HEK293T (cell line): Measurements from ENCODE around the gene ANO2.
A peak's percentile ranks its signal among the peaks of the same experiment; 100 is the strongest.

ENCODE experiments used
- CTCF ChIA-PET: fragments of 350-600 bp; formaldehyde crosslinking; extraction: SDS; loops from one replicate; lab custom pipeline; 2021; ENCODE audit warnings: antibody characterized with exemption, inconsistent platforms; lab: Yijun Ruan, JAX
- POLR2A ChIA-PET: fragments of 350-600 bp; formaldehyde crosslinking; extraction: SDS; loops from one replicate; lab custom pipeline; 2020; ENCODE audit warnings: antibody characterized with exemption, inconsistent platforms; lab: Yijun Ruan, JAX
- DNase-seq: peaks from one replicate; pipeline ENCODE4 v3.0.0; 2012; ENCODE audit warnings: mixed read lengths; ENCODE audit errors: extremely low spot score
- ARNT ChIP-seq: fragments of 450-650 bp; IDR thresholded peaks from 2 replicates; pipeline ENCODE4 v1.6.1; 2017; ENCODE audit warnings: mild to moderate bottlenecking
- BHLHE40 ChIP-seq: fragments of 450-650 bp; IDR thresholded peaks from 2 replicates; pipeline ENCODE4 v1.6.1; 2016; ENCODE audit warnings: mild to moderate bottlenecking, moderate library complexity, borderline replicate concordance
- CTBP1 ChIP-seq: fragments of 450-650 bp; IDR thresholded peaks from 2 replicates; pipeline ENCODE4 v1.6.1; 2016; ENCODE audit warnings: borderline replicate concordance
- ELF4 ChIP-seq: fragments of 450-650 bp; IDR thresholded peaks from 2 replicates; pipeline ENCODE4 v1.6.1; 2017; ENCODE audit warnings: antibody characterized with exemption
- FOXA1 ChIP-seq: fragments of 450-650 bp; IDR thresholded peaks from 2 replicates; pipeline ENCODE4 v1.6.1; 2016; ENCODE audit warnings: mild to moderate bottlenecking
- FOXK2 ChIP-seq: fragments of 450-650 bp; IDR thresholded peaks from 2 replicates; pipeline ENCODE4 v1.6.1; 2016; ENCODE audit warnings: mild to moderate bottlenecking
- FOXM1 ChIP-seq: fragments of 450-650 bp; IDR thresholded peaks from 2 replicates; pipeline ENCODE4 v1.6.1; 2017; ENCODE audit warnings: mild to moderate bottlenecking, borderline replicate concordance
- HDGF ChIP-seq: fragments of 450-650 bp; IDR thresholded peaks from 2 replicates; pipeline ENCODE4 v1.6.1; 2017; ENCODE audit warnings: antibody characterized with exemption, borderline replicate concordance
- L3MBTL2 ChIP-seq: fragments of 450-650 bp; conservative IDR thresholded peaks from 2 replicates; pipeline ENCODE4 v1.6.1; 2016; ENCODE audit warnings: mild to moderate bottlenecking
- LEF1 ChIP-seq: fragments of 450-650 bp; IDR thresholded peaks from 2 replicates; pipeline ENCODE4 v1.6.1; 2017; ENCODE audit warnings: mild to moderate bottlenecking, borderline replicate concordance
- NFRKB ChIP-seq: fragments of 450-650 bp; IDR thresholded peaks from 2 replicates; pipeline ENCODE4 v1.6.1; 2016; ENCODE audit warnings: mild to moderate bottlenecking, moderate library complexity
- PKNOX1 ChIP-seq: fragments of 450-650 bp; IDR thresholded peaks from 2 replicates; pipeline ENCODE4 v1.6.1; 2016
- SP1 ChIP-seq: fragments of 450-650 bp; IDR thresholded peaks from 2 replicates; pipeline ENCODE4 v1.6.1; 2017
- SUZ12 ChIP-seq: fragments of 450-650 bp; IDR thresholded peaks from 2 replicates; pipeline ENCODE4 v1.6.1; 2016; ENCODE audit warnings: mild to moderate bottlenecking
- TARDBP ChIP-seq: fragments of 450-650 bp; IDR thresholded peaks from 2 replicates; pipeline ENCODE4 v1.6.1; 2016
- ZNF384 ChIP-seq: fragments of 450-650 bp; IDR thresholded peaks from 2 replicates; pipeline ENCODE4 v1.6.1; 2016

ANO2 gene

GRCh38 chr12:5916785-5917290 is 28.2 kb downstream of the ANO2 start:
- TF ChIP-seq FOXK2 (no peak), NFRKB (no peak), FOXM1 (no peak), ELF4 (no peak), TARDBP (no peak), SP1 (no peak), FOXA1 (no peak), L3MBTL2 (no peak)
- ChIA-PET POLR2A (no interaction called here), CTCF (no interaction called here)
- DNase-seq = no peak

GRCh38 chr12:5915511-5915910 is 29.5 kb downstream of the ANO2 start:
- no peak for TF ChIP-seq ARNT
- TF ChIP-seq BHLHE40 = no peak
- TF ChIP-seq ZNF384 = no peak
- no peak for TF ChIP-seq PKNOX1
- TF ChIP-seq ELF4 = no peak
- TF ChIP-seq LEF1 = no peak
- TF ChIP-seq L3MBTL2 = no peak
- no peak for TF ChIP-seq NFRKB
- no peak for TF ChIP-seq TARDBP
- TF ChIP-seq CTBP1 = no peak
- DNase-seq = no peak
- POLR2A ChIA-PET = no interaction called here
- CTCF ChIA-PET = no interaction called here

GRCh38 chr12:5914387-5915149 is 30.5 kb downstream of the ANO2 start:
- DNase-seq = no peak
- POLR2A ChIA-PET = no interaction called here
- TF ChIP-seq ZNF384 (no peak), LEF1 (no peak), TARDBP (no peak)
- CTCF ChIA-PET = interaction anchor here (0.7 kb wide), 1 partner anchor 37 kb away, joined by 4 read pairs; no protein-coding TSS in a partner anchor

GRCh38 chr12:5913387-5913786 is 31.7 kb downstream of the ANO2 start:
- DNase-seq = no peak
- TF ChIP-seq LEF1 (no peak), L3MBTL2 (no peak), PKNOX1 (no peak), FOXM1 (no peak), SP1 (no peak), ZNF384 (no peak), ARNT (no peak), NFRKB (no peak), SUZ12 (no peak), FOXA1 (no peak), TARDBP (no peak), BHLHE40 (no peak), FOXK2 (no peak), HDGF (no peak), CTBP1 (no peak), ELF4 (no peak)
- CTCF ChIA-PET = no interaction called here
- POLR2A ChIA-PET = no interaction called here

- peak; percentile 50 for DNase-seq
- no peak for TF ChIP-seq SP1
- TF ChIP-seq NFRKB = no peak
- no peak for TF ChIP-seq FOXK2
- no peak for TF ChIP-seq SUZ12
- TF ChIP-seq HDGF = no peak
- TF ChIP-seq PKNOX1 = no peak
- TF ChIP-seq BHLHE40 = no peak
- TF ChIP-seq TARDBP = no peak
- no peak for TF ChIP-seq ZNF384
- no peak for TF ChIP-seq CTBP1
- TF ChIP-seq FOXA1 = no peak
- no peak for TF ChIP-seq FOXM1
- TF ChIP-seq L3MBTL2 = no peak
- TF ChIP-seq ARNT = no peak
- POLR2A ChIA-PET = no interaction called here
- CTCF ChIA-PET = no interaction called here
Measured at GRCh38 chr12:5912437-5913334, 32.4 kb downstream of the ANO2 start.
